Activated CD8-positive, alpha-beta memory T cell treated with anti-CD3 and anti-CD28 coated beads for 1 hour (primary cell): ENCODE results near the gene KCNN1.
A peak's percentile ranks its signal among the peaks of the same experiment; 100 is the strongest.

ENCODE experiments used
- DNase-seq, 2 donors: peaks; one replicate each; pipeline ENCODE4 v3.0.0-alpha.2; 2020; ENCODE audit warnings: low read depth in 1 of 2; ENCODE audit errors: extremely low read depth in 1 of 2

The KCNN1 gene

GRCh38 chr19:17946965-17947784 lies 19.7 kb upstream of the KCNN1 start:
- no peak for DNase-seq

GRCh38 chr19:17947815-17948513 lies 18.9 kb upstream of the KCNN1 start:
- peak; percentile 84 to 91 for DNase-seq

- no peak for DNase-seq
These were observed 18.4 kb upstream of the KCNN1 start for GRCh38 chr19:17948514-17948900.

GRCh38 chr19:17948931-17949930 lies 17.7 kb upstream of the KCNN1 start:
- no peak for DNase-seq

- DNase-seq: no peak
These were observed 17.0 kb upstream of the KCNN1 start for GRCh38 chr19:17949956-17950309.

GRCh38 chr19:17950310-17951156 lies 16.4 kb upstream of the KCNN1 start:
- no peak for DNase-seq

GRCh38 chr19:17951157-17951989 lies 15.5 kb upstream of the KCNN1 start:
- DNase-seq: no peak

- DNase-seq: no peak
These were observed 14.6 kb upstream of the KCNN1 start for GRCh38 chr19:17951990-17952976.

GRCh38 chr19:17953316-17953801 lies 13.5 kb upstream of the KCNN1 start:
- DNase-seq: no peak

GRCh38 chr19:17953869-17954268 lies 13.0 kb upstream of the KCNN1 start:
- no peak for DNase-seq

- DNase-seq: no peak
These were observed 12.5 kb upstream of the KCNN1 start for GRCh38 chr19:17954401-17954800.

GRCh38 chr19:17957149-17957849 lies 9.6 kb upstream of the KCNN1 start:
- DNase-seq: no peak

- no peak for DNase-seq
These were observed 9.0 kb upstream of the KCNN1 start for GRCh38 chr19:17957885-17958284.

GRCh38 chr19:17963936-17964691 lies 2.8 kb upstream of the KCNN1 start:
- no peak for DNase-seq

GRCh38 chr19:17965370-17966128 lies 1.4 kb upstream of the KCNN1 start:
- DNase-seq: no peak

- DNase-seq: no peak
These were observed 801 bp upstream of the KCNN1 start for GRCh38 chr19:17966129-17966483.
